Panc1 (cell line): ENCODE results near the gene GABRB1. TPM values are rescaled to one million over a fixed set of nuclear protein-coding genes. Genes with fewer than 3 reads are reported as not detected.

Experiments
- ATAC-seq: fragments of 200-7000 bp; cut with Tn5 transposase; 2 replicates; pipeline ENCODE4 v1.9.1; 2020; ENCODE audit warnings: mild to moderate bottlenecking, moderate library complexity
- BruUV-seq: library from RNA; stranded (reverse); fragments of 400-500 nt; replicated peaks from 2 replicates; lab custom pipeline; 2021; lab: Mats Ljungman, UMichigan
- CTCF ChIA-PET: fragments of 300-600 bp; sonication (Branson Sonifier 250); formaldehyde crosslinking; loops from one replicate; lab custom pipeline; 2022; ENCODE audit warnings: antibody characterized with exemption; lab: Charles Lee
- POLR2A ChIA-PET: fragments of 300-600 bp; sonication (Branson Sonifier 250); formaldehyde crosslinking; loops from one replicate; lab custom pipeline; 2022; ENCODE audit warnings: antibody characterized with exemption; lab: Charles Lee
- DNase-seq: peaks from one replicate; pipeline ENCODE4 v3.0.0-alpha.2; 2010; ENCODE audit warnings: low read depth, low spot score
- H3K27ac ChIP-seq: 2 replicates; pipeline ENCODE4 v1.5.1; 2011; ENCODE audit warnings: mild to moderate bottlenecking, low read length, inconsistent platforms
- H3K27me3 ChIP-seq: fragments of 200-500 bp; sonication (Bioruptor generic); 2 replicates; pipeline ENCODE4 v1.6.0; 2014; ENCODE audit warnings: low read length, inconsistent platforms; ENCODE audit not compliant: control insufficient read depth, insufficient read depth
- H3K36me3 ChIP-seq: fragments of 200-500 bp; sonication (Bioruptor generic); 2 replicates; pipeline ENCODE4 v1.5.1; 2014; ENCODE audit warnings: inconsistent platforms, mild to moderate bottlenecking, low read length, moderate library complexity; ENCODE audit not compliant: control insufficient read depth, insufficient read depth
- H3K4me1 ChIP-seq: 2 replicates; pipeline ENCODE4 v1.5.1; 2011; ENCODE audit warnings: inconsistent platforms, mild to moderate bottlenecking, low read length, moderate library complexity; ENCODE audit not compliant: control insufficient read depth, insufficient read depth
- H3K4me3 ChIP-seq, 2 experiments: 2 replicates each; pipeline ENCODE4 v1.5.1; 2011 to 2012; ENCODE audit warnings: low read depth in 2 of 2, low read length in 2 of 2, mild to moderate bottlenecking in 2 of 2, inconsistent platforms in 1 of 2, moderate library complexity in 1 of 2
- H3K9me3 ChIP-seq: fragments of 200-500 bp; sonication (Bioruptor generic); 2 replicates; pipeline ENCODE4 v1.5.1; 2014; ENCODE audit warnings: low read depth, mild to moderate bottlenecking, inconsistent platforms, low read length, moderate library complexity; ENCODE audit not compliant: control insufficient read depth, insufficient read depth
- CTCF ChIP-seq: fragments of 450-650 bp; IDR thresholded peaks from 2 replicates; pipeline ENCODE4 v1.5.1; 2017; ENCODE audit warnings: mild to moderate bottlenecking
- POLR2AphosphoS5 ChIP-seq: IDR thresholded peaks from 2 replicates; pipeline ENCODE4 v1.6.1; 2012; ENCODE audit warnings: mild to moderate bottlenecking, low read depth, low read length, moderate library complexity
- REST ChIP-seq, 2 experiments: IDR thresholded peaks; 2 replicates each; pipeline ENCODE4 v1.6.1; 2011 to 2012; ENCODE audit warnings: low read depth in 2 of 2, control low read depth in 1 of 2, low read length in 1 of 2, mild to moderate bottlenecking in 1 of 2, moderate library complexity in 1 of 2; ENCODE audit not compliant: insufficient read depth in 1 of 2
- SIN3A ChIP-seq: IDR thresholded peaks from 2 replicates; pipeline ENCODE4 v1.6.1; 2012; ENCODE audit warnings: low read depth, mild to moderate bottlenecking, low read length, moderate library complexity, borderline replicate concordance; ENCODE audit not compliant: insufficient read depth
- TCF7L2 ChIP-seq: IDR thresholded peaks from 2 replicates; pipeline ENCODE4 v1.6.1; 2011; ENCODE audit warnings: mild to moderate bottlenecking, low read depth, low read length, inconsistent platforms
- in situ Hi-C: cut with HindIII; loops from 2 replicates; pipeline ENCODE4 v1.10.0; 2016; ENCODE audit warnings: low sequenced_read_pairs, low pct_unique_long_range_greater_than_20kb
- intact Hi-C: fragments of 100-400 bp; cut with micrococcal nuclease; formaldehyde crosslinking; loops from one replicate; pipeline ENCODE4 v1.10.0; 2022; ENCODE audit not compliant: unreplicated experiment
- total RNA-seq: library from RNA; stranded (reverse); gene quantifications from one replicate; pipeline ENCODE4 v1.2.1, GENCODE V29; 2021; ENCODE audit not compliant: unreplicated experiment

The GABRB1 gene
- total RNA-seq, 1 experiment from 2014 or later, result not detected

- in situ Hi-C loops, result no loop called here
- DNase-seq, result no peak
- no peak overlapping the region for H3K4me3 ChIP-seq
- H3K27ac ChIP-seq, result no peak overlapping the region
- no peaks in the 10 kb centered on the region for H3K27me3 ChIP-seq
- TF ChIP-seq SIN3A (no peak), REST (IDR thresholded peaks at IDR 0.05; ENCODE audit: insufficient read depth in 1 of 2, low read depth in 2 of 2, low read length in 1 of 2) (no peak), CTCF (no peak), TCF7L2 (no peak), POLR2AphosphoS5 (no peak)
- CTCF ChIA-PET, result no interaction called here
- intact Hi-C loops, result no loop called here
- H3K36me3 ChIP-seq, result no peaks in the 10 kb centered on the region
- H3K4me1 ChIP-seq, result no peaks in the 10 kb centered on the region
- no peaks in the 10 kb centered on the region for H3K9me3 ChIP-seq
- ATAC-seq, result no peak
- BruUV-seq, result no TSS peak
- POLR2A ChIA-PET, result no interaction called here
Measured at GRCh38 chr4:47213539-47213938, 182.2 kb downstream of the GABRB1 start.

GRCh38 chr4:47213971-47214370 is 182.6 kb downstream of the GABRB1 start:
- Histone ChIP-seq H3K27ac (no peak overlapping the region), H3K4me3 (no peak overlapping the region), H3K27me3 (no peaks in the 10 kb centered on the region), H3K9me3 (no peaks in the 10 kb centered on the region), H3K4me1 (no peaks in the 10 kb centered on the region), H3K36me3 (no peaks in the 10 kb centered on the region)
- DNase-seq, result peak; percentile 65
- intact Hi-C loops (no loop called here), in situ Hi-C loops (no loop called here)
- no peak; the same call in 1 of the 2 replicates for ATAC-seq
- TF ChIP-seq CTCF (no peak), SIN3A (no peak), REST (IDR thresholded peaks at IDR 0.05; ENCODE audit: insufficient read depth in 1 of 2, low read depth in 2 of 2, low read length in 1 of 2) (no peak), TCF7L2 (no peak), POLR2AphosphoS5 (no peak)
- no TSS peak for BruUV-seq
- POLR2A ChIA-PET, result no interaction called here
- CTCF ChIA-PET, result no interaction called here
